Activated CD4-positive, alpha-beta T cell treated with anti-CD3 and anti-CD28 coated beads, Interleukin-2, amount 50 U/mL, for 4 hours (primary cell): ENCODE data around the gene MBD5.

Source experiments
- DNase-seq, 2 experiments: peaks; one replicate each; pipeline ENCODE4 v3.0.0-alpha.2; 2020

Gene MBD5

DNA sequence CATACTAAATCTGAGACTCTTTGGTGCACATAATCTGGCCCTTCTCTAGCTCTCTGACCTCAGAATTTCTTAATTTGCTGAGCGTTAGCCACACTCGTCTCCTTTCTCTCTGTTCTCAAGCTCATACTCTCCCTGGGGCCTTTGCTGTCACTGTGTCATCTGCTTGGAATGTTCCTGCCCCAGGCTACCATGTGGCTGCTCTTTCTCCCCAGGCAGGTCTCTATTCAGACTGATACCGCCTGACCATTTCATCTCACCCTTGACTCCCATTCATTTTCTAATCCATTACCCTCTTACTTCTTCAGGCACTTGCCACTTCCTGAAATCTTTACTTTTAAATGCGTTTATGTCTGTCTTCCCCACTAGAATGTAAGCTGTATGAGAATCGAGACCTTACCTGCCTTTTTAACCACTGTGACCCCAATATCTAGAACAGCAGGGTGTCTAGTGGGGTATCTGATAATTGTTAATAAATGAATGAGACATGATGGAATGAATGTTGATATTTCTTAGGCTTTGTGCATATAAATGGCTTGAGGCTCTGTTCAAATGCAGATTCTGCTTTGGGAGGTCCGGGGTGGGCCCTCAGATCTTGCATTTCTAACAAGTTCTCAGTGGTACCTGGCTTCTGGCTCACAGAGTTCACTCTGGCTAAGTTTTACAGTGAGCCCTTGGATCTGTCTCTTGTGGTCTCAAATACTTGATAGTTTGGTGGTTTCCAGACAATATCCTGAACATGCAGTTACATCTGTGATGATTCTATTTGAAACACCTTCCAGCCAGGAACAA, 533.8 kb downstream of the MBD5 start:
- DNase-seq = no peak

DNA sequence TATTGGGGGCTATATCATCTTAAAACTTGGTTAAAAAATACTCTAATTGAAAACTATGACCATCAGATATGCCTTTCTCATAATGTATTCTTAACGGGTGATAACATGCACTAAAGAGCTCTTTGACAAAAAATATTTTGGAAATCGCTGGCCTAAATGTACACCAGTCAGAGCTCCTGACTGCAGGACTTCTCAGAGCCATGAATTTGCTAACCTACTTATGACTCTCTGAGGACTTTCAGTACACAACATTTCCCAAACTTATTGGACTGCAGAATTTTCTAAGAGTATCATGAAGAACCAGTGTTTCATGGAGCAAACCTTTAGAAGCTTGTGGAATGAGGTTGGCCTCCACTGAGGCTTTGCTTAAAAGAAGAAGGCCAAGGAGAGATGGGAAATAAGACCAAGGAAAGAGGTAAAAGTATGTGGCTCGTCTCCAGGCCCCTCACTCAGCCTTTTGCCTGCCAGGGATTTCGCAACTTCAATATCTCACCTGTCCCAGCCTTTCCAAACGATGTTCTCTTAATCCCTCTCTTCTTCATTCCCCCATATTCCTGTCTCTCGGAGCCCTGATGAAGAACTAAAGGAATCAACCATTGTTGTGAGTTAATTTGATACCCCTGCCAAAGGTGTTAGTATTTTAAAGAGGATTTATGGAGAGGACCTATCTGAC, 534.9 kb downstream of the MBD5 start:
- DNase-seq = no peak

DNA sequence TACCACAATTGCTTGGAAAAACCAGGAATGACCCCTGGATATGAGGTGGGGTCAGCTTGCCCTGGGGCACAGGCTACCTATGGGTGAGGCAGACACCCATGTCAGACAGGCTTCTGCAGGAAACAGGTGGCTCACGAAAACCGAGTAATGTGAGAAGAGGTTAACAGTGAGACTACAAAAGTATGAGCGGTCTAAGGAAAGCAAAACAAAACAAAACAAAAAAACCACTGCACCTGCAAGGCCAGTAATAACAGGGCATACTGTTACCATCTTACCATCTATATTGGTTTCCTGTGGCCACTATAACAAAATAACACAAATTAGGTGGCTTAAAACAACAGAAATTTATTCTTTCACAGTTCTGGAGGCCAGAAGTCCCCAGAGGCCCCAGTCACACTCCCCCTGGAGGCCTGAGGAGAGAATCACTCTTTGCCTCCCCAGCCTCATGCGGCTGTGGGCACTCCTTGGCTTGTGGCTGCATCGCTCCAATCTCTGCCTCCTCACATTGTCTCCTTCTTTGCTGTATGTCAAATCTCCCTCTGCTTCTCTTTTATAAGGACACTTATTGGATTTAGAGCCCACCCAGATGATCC, 537.0 kb downstream of the MBD5 start:
- no peak for DNase-seq

DNA sequence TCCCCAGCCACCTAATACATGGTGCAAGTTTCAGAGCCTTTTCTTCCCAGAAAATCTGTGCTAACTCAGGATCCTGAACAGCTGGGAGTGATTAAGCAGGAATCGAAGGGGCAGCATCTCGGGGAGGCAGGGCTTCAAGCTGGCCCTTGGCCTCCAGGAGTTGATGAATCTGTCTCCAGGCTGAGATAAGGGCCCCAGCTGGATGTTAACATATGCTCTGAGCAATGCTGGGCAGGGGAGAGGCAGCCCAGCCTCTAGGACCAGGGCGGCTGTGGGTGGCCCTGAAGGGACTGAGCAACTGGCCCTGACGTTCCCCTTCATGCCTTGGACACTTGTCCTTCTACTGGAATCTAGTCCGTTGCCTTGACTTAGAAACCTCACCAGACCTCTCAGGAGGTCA, 539.6 kb downstream of the MBD5 start:
- DNase-seq = no peak

DNA sequence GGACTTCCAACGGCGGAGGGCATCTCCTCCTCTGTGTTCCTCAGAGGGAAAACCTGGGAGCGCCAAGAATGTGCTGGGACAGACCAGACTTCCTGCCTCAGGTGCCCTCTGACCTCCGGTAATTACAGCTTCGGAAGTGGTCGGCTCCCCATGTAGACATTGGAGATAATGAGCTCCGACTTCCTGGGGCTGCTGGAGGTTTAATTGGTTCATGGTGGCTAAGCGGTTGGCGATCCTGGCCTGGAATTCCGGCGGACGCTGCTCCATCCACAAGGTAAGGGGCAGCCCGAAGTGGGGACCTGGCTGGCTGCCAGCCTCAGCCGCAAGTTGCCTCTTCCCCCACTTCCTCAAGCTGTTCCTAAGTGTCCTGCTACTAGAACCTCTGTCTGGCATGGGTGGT, 540.5 kb downstream of the MBD5 start:
- DNase-seq = no peak

DNA sequence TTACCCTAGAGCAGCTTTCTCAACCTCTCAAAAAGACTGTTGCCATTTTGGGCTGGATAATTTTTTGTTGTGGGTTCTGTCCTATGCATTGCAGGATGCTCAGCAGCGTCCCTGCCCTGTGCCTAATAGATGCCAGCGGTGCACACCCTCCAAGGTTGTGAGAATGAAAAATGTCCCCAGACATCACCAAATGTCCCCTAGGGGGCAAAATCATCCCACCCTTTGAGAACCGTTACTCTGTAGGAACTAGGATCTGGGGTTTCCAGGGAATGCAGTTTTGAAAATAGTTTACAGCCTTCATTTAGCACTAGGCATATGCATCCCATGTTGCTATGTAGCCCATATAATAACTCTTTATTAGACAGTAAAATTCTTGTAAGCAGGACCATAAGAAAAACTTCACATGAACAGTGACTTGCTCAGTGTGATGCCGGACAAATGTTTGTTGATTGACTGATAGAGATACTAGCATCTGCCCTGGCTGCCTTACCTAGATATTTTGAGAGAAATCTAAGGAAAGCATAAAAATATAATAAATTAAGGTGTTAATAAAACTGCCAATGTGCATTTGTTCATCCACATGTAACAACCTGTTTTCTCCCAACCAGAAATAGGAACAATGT, 544.5 kb downstream of the MBD5 start:
- no peak for DNase-seq
